Stimulated activated CD8-positive, alpha-beta memory T cell treated with anti-CD3 and anti-CD28 coated beads, Interleukin-15, amount 100 ng/mL, for 1 hour (primary cell): ENCODE data around the gene CCDC186.
"Not testable (repeated sequence)": the region's sequence is repeated elsewhere in the genome, so short reads cannot be mapped to it uniquely, and the experiment has no call there.

Experiments
- DNase-seq: peaks from one replicate; pipeline ENCODE4 v3.0.0-alpha.2; 2020; ENCODE audit warnings: low read depth

CCDC186 gene

GRCh38 chr10:114173603-114173920 is 441 bp downstream of the CCDC186 start:
- DNase-seq = no peak

DNA sequence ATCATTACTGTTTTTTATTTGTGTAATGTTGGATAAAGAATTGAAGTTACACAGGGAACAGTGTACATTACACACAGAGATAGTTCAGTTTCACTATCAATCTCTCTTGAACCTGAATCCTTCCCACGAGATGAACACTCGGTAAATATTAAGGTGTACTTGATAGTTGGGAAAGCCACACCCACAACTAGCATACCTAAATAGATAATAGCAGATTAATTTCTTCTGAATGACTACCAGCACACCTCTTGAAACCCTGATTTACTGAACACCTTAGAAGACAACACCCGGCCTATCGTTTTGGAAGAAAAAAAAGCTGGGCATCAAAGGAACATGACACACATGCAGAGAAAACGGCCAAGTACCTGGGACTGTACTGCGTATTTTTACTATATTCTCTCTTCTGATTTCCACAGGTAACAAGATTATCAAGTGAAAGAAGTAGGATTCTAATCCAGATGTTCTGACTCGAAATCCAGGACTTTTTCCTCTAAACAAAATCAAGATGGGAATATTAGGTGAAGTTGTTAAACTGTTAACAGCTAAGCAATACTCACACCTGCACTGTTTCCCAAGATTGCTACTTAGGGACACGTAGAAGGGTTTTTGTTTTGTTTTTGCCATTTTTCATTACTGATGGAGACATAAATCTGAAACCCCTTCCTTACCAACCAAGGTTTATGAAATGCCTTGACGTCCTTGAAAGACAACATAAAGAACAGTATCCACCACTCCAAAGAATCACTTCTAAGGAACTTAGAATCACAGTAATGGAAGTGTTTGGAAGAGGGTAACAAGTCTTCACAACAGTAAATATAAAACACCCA is 1.0 kb downstream of the CCDC186 start:
- DNase-seq = no peak

DNA sequence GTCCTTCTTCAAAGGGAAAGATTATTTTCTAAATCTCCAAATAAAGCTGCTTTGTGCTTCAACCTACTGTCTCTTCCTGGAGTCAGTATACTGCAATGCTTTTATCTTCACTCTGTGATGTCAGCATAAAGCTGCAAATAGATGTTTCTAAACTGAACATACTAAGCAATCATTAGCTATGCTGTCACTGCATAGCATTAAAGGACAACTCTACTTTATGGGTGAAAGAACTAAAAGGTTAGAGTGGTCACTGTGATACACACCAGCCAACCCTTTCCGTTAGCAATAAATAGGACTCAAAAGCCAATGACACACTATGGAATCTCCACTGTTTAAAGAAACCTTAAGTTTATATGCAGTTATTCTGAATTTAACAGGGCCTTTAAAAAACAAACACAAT is 1.8 kb downstream of the CCDC186 start:
- no peak for DNase-seq

DNA sequence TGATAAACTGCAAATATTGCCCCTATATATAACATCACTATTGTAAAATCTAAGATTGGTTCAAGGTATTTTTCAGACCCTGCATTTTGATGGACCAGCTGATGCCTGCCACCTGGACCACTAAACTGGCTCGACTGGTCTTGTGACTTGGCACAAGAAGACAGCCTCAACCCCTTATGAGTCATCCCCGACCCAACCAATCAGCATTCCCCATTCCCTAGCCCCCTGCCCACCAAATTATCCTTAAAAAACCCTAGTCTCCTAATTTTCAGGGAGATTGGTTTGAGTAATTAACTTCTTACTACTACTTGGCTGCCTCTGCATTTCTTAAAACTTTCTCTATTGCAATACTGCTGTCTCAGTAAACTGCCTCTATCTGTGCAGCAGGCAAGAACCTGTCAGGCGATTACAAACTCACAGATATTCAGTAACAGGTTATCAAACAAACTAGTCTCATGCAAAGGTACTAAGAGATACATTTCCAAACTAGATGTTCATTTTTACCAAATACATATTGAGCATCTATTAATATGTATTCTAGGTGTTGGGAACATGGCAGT is 5.5 kb downstream of the CCDC186 start:
- no peak for DNase-seq

DNA sequence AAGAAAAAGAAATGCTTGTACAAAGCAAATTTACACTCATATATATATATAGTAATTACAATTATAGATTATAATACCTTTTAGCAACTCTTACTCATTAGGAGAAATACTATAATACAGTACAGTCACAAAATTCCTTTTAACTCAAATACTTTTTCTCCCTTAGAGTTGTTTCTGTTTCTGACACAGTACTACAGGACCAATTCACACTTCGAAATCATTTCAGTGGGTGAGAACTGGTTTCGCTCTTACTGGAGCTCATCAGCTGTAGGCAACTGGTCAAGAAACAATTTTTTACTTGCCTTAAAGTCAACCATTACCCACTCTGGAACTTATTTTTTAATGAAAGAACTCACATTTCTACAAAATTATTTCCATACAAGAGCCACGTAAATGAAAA is 6.0 kb downstream of the CCDC186 start:
- DNase-seq = no peak

DNA sequence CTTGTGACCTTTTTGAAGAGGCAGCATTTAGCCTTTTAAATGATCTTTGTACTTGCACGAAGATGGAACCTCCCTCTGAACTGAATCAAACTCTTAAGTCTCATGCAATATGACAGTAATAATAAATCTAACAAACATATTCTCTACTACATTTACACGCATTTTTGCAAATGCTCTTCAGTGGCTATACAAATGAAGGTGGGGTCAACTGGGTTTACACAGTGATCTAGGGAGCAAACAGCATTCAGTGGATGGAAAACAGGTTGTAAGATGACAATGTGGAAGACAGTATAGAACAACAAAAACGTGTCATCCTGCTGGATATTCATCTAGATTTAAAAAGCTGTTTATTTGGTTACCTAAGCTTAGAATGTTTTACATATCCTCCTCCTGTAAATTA is 7.5 kb downstream of the CCDC186 start:
- DNase-seq = no peak

DNA sequence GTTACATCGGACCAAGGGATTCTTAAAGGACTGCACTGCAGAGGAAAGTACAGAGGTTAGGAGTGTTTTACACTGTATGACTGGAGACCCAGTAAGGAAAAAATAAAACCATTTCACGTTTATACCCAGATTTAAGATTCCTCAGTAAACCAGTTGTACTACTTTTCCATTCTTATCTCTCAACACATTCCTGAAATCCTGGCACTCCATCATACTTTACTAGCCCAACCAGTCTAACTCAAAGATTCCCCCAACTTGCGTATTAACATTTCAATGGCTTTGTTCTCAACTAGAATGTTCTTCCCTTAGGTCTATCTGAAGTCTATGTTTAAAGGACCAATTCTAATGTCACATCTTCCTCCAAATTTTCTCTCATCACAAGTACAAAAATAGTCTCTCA is 8.0 kb downstream of the CCDC186 start:
- no peak for DNase-seq

DNA sequence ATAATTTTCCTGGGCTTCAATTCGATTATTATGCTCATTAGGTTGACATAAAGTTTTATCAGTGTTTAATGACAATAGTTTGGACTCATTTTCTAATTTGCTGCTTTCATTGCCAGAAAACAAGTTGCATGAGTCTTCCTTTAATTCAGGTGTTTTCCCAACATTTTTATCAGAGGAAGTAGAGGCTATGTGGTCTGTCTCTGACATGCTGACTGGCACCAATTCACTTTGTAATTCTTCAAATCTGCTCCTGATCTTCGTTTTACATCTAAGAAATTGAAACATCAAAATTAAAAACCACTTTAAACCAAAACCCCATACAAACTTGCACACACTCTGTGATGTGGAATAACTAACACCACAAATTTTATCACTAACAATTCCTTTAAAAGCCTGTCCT is 10.9 kb downstream of the CCDC186 start:
- no peak for DNase-seq

- no peak for DNase-seq
These were observed 16.1 kb downstream of the CCDC186 start for GRCh38 chr10:114157912-114158311.

DNA sequence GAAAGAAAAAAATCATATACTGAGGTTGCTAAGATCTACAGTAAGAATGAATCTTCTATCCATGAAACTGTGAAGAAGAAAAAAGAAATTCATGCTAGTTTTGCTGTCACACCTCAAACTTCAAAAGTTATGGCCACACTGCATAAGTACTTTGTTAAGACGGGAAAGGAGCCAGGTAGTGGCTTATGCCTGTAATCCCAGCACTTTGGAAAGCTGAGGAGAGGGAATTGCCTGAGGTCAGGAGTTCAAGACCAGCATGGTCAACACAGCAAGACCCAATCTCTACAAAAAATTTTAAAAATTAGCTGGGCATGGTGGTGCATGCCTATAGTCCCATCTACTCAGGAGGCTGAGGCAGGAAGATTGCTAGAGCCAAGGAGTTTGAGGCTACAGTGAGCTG is 22.1 kb downstream of the CCDC186 start:
- no peak for DNase-seq

DNA sequence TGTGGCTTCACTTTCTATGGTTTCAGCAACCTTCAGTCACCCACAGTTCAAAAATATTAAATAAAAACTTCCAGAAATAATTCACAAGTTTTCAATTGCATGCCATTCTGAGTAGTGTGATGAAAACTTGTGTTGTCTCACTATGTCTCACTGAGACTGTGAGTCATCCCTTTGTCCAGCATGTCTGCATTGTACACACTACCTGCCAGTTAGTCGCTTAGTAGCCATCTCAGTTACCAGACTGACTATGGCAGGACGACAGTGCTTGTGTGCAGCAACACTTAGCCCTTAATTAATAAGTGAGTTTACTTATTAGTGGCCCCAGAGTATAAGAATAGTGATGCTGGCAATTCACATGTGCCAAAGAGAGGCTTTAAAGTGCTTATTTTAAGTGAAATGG is 22.5 kb downstream of the CCDC186 start:
- no peak for DNase-seq

GRCh38 chr10:114149476-114149875 is 24.5 kb downstream of the CCDC186 start:
- not testable (repeated sequence) for DNase-seq

DNA sequence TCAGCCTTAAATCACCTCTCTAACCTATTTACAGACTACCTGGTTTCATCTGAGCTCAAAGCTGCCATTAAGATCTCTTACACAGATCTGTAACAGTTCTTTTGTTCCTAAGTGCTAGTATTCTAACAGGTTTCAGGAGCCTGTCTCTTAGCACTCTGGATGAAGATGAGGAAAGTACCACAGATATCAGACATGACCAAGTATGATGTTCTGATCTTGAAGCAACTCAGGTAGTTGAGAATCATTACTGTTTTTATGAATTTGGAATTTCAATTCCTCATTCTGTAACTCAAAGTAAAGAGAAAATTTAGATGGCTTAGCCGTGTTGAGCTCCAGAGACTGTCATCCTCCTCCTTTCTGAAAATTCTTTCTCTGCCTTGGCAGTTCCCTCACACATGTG is 30.8 kb downstream of the CCDC186 start:
- DNase-seq = no peak

GRCh38 chr10:114142018-114142417 is 32.0 kb downstream of the CCDC186 start:
- no peak for DNase-seq

DNA sequence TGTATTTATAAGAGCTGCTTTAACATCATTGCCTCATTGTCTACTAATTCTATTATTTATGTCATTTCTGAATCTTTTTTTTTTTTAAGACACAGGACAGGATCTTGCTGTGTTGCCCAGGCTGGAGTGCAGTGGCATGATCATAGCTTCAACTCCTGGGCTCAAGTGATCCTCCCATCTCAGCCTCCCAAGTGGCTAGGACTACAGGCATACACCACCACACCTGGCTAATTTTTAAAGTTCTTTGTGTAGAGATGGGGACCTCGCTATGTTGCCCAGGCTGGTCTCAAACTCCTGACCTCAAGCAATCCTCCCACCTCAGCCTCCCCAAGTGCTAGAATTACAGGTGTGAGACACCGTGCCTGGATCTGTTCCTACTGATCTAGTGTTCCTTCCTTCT is 33.2 kb downstream of the CCDC186 start:
- not testable (repeated sequence) for DNase-seq

GRCh38 chr10:114140036-114140435 is 34.0 kb downstream of the CCDC186 start:
- DNase-seq = no peak

GRCh38 chr10:114138581-114138980 is 35.4 kb downstream of the CCDC186 start:
- DNase-seq = no peak

DNA sequence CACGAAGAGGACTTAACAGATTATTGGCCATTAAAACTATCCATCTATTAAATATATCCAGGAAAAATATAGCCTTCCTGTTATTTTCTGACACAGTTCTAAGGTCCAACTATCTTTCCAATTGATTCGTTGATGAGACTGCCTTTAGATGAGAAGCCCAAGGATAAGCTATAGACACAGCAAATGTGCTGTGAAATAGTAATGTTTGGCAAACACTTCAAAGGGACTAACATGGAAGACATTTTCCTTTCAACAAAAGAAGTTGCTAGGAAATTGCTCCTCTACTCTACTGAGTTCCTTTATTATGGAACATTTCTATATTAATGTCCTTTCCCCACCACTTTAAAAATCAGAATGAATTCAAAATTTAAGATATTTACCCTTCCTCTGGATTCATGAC is 38.5 kb downstream of the CCDC186 start:
- DNase-seq = no peak

GRCh38 chr10:114131094-114131493 is 42.9 kb downstream of the CCDC186 start:
- DNase-seq = no peak

DNA sequence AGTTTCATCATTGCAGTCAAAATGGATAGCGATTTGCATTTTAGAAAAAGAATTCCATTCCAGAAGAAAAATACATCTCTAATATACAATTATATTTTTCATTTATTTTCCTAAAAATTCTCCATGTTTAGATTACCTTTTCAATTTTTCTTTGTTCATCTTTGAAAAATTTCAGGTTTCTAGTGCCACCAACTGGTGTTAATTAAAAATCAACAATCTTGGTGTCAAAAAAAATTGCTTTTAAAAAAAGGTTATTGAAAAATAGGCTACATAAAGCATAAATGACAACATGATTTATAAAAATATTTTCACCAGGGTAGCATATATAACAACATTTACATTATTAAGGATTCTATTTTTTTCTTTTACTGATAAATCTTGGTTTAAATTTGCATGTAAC is 53.0 kb downstream of the CCDC186 start:
- no peak for DNase-seq

GRCh38 chr10:114118514-114118913 is 55.5 kb downstream of the CCDC186 start:
- no peak for DNase-seq

- DNase-seq = no peak
These were observed 56.3 kb downstream of the CCDC186 start for GRCh38 chr10:114117728-114118127.

DNA sequence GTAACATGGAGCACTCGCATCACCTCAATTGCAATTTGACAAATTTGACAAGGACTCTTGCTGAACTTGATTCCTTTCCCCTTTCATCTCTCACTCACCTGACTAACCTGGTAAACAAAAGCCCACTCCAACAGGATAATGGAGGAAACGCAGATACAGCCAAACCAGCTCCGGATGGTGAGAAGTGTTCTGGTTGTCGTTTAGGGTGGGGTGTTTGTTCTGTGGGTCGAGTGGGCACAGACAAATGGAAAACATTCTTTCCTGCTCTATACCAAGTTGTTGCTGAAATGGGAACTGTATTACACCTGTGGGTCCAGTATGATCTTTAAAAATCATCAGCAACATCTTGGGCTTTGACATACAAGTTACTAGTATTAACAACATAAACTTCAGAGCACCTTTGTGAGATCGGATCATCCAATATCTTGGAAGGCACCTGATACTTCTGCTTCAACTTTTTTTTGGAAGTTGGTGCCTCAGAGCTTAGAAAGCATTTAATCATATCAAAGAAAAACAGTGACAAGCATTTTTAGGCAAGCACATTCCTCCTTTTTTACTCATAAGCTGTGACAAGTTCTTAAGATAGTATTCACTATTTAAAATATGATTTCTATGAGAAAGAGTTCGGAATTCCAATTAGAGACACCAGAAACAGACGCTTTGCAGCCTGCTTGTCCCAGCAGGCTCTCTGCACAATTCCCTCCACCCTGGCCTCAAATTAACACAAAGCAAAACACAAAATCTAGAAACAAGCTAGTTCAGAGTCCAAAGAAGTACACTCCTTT is 58.1 kb downstream of the CCDC186 start:
- DNase-seq = no peak
